GM23338 (cell line): ENCODE measurements around the gene C1QTNF1. TPM values are rescaled to one million over a fixed set of nuclear protein-coding genes. Genes with fewer than 3 reads are reported as not detected.

ENCODE experiments used
- ATAC-seq: fragments of 200-7000 bp; cut with Tn5 transposase; 3 replicates; pipeline ENCODE4 v1.9.1; 2020
- DNase-seq: peaks from one replicate; pipeline ENCODE4 v3.0.0-alpha.2; 2015; ENCODE audit warnings: low spot score
- H2AFZ ChIP-seq: fragments of 200-600 bp; sonication (generic); 2 replicates; pipeline ENCODE4 v1.8.0; 2016; ENCODE audit warnings: antibody characterized with exemption, mild to moderate bottlenecking, moderate library complexity
- H3F3A ChIP-seq: fragments of 200-600 bp; sonication (generic); replicated peaks from 2 replicates; pipeline ENCODE4 v1.8.0; 2017; ENCODE audit warnings: antibody characterized with exemption, mixed run types, low read depth
- H3K27ac ChIP-seq: fragments of 200-600 bp; sonication (generic); 2 replicates; pipeline ENCODE4 v1.6.1; 2016; ENCODE audit warnings: low read depth
- H3K27me3 ChIP-seq: fragments of 200-600 bp; sonication (generic); 2 replicates; pipeline ENCODE4 v1.8.0; 2016; ENCODE audit warnings: mild to moderate bottlenecking, mixed run types, moderate library complexity; ENCODE audit not compliant: insufficient read depth
- H3K36me3 ChIP-seq: fragments of 200-600 bp; sonication (generic); 2 replicates; pipeline ENCODE4 v1.8.0; 2016; ENCODE audit warnings: mild to moderate bottlenecking; ENCODE audit not compliant: insufficient read depth
- H3K4me1 ChIP-seq: fragments of 200-600 bp; sonication (generic); 2 replicates; pipeline ENCODE4 v1.8.0; 2016; ENCODE audit warnings: mild to moderate bottlenecking, moderate library complexity; ENCODE audit not compliant: insufficient read depth
- H3K4me2 ChIP-seq: fragments of 200-600 bp; sonication (generic); 2 replicates; pipeline ENCODE4 v1.7.1; 2017; ENCODE audit warnings: mixed run types
- H3K4me3 ChIP-seq: fragments of 200-600 bp; sonication (generic); 2 replicates; pipeline ENCODE4 v1.6.1; 2016; ENCODE audit warnings: mixed run types
- H3K79me2 ChIP-seq: fragments of 200-600 bp; sonication (generic); replicated peaks from 2 replicates; pipeline ENCODE4 v1.8.0; 2017; ENCODE audit warnings: mild to moderate bottlenecking; ENCODE audit not compliant: insufficient read depth
- H3K9me2 ChIP-seq: fragments of 200-600 bp; sonication (generic); 2 replicates; pipeline ENCODE4 v1.8.0; 2017; ENCODE audit not compliant: insufficient read depth
- H4K20me1 ChIP-seq: fragments of 200-600 bp; sonication (generic); replicated peaks from 2 replicates; pipeline ENCODE4 v1.8.0; 2017; ENCODE audit warnings: mild to moderate bottlenecking; ENCODE audit not compliant: insufficient read depth
- H3K27ac Mint-ChIP-seq: 2 replicates; pipeline ENCODE4 v1.8.0; 2020; ENCODE audit warnings: inconsistent platforms, mild to moderate bottlenecking, moderate library complexity, mixed read lengths
- H3K27me3 Mint-ChIP-seq: 3 replicates; pipeline ENCODE4 v1.8.0; 2022; ENCODE audit warnings: low read depth, mild to moderate bottlenecking, moderate library complexity, mixed read lengths, inconsistent platforms; ENCODE audit not compliant: insufficient read depth, poor library complexity
- H3K36me3 Mint-ChIP-seq: 3 replicates; pipeline ENCODE4 v1.8.0; 2021; ENCODE audit warnings: low read depth, mild to moderate bottlenecking, inconsistent platforms, moderate library complexity, mixed read lengths
- H3K4me1 Mint-ChIP-seq: 3 replicates; pipeline ENCODE4 v1.8.0; 2020; ENCODE audit warnings: mild to moderate bottlenecking, inconsistent platforms, mixed read lengths
- H3K4me3 Mint-ChIP-seq: 3 replicates; pipeline ENCODE4 v1.8.0; 2021; ENCODE audit warnings: moderate library complexity, mild to moderate bottlenecking, inconsistent platforms, mixed read lengths
- H3K9me3 Mint-ChIP-seq: 3 replicates; pipeline ENCODE4 v1.8.0; 2020; ENCODE audit warnings: moderate library complexity, mild to moderate bottlenecking, inconsistent platforms, mixed read lengths
- CREB1 ChIP-seq: fragments of 250-450 bp; sonication (Bioruptor Pico); IDR thresholded peaks from 2 replicates; pipeline ENCODE4 v1.5.0; 2020; ENCODE audit warnings: low read depth, mild to moderate bottlenecking, moderate library complexity
- ETS1 ChIP-seq: IDR thresholded peaks from 2 replicates; pipeline ENCODE4 v1.6.1; 2016; ENCODE audit warnings: antibody characterized with exemption
- EZH2 ChIP-seq: fragments of 200-600 bp; sonication (generic); IDR thresholded peaks from one replicate; pipeline ENCODE4 v1.8.0; 2017; ENCODE audit warnings: antibody characterized with exemption, mild to moderate bottlenecking, low read depth; ENCODE audit not compliant: unreplicated experiment
- EZH2phosphoT487 ChIP-seq: fragments of 200-600 bp; sonication (generic); IDR thresholded peaks from one replicate; pipeline ENCODE4 v1.8.1; 2018; ENCODE audit warnings: antibody characterized with exemption; ENCODE audit not compliant: unreplicated experiment
- JUNB ChIP-seq: IDR thresholded peaks from one replicate; pipeline ENCODE4 v1.6.1; 2016; ENCODE audit warnings: antibody characterized with exemption; ENCODE audit not compliant: unreplicated experiment
- NANOG ChIP-seq: IDR thresholded peaks from 2 replicates; pipeline ENCODE4 v1.6.1; 2016; ENCODE audit warnings: antibody characterized with exemption, borderline replicate concordance
- POLR2AphosphoS5 ChIP-seq: IDR thresholded peaks from 2 replicates; pipeline ENCODE4 v1.6.1; 2016; ENCODE audit warnings: antibody characterized with exemption, low read depth
- STAT1 ChIP-seq: IDR thresholded peaks from one replicate; pipeline ENCODE4 v1.6.1; 2016; ENCODE audit warnings: antibody characterized with exemption; ENCODE audit not compliant: unreplicated experiment
- ZNF114 ChIP-seq: fragments of 250-450 bp; sonication (Bioruptor Pico); IDR thresholded peaks from 2 replicates; pipeline ENCODE4 v1.5.0; 2020; ENCODE audit warnings: mild to moderate bottlenecking, moderate library complexity
- ZNF331 ChIP-seq: fragments of 250-450 bp; sonication (Bioruptor Pico); IDR thresholded peaks from 2 replicates; pipeline ENCODE4 v1.5.0; 2020; ENCODE audit warnings: low read depth, mild to moderate bottlenecking, moderate library complexity
- ZNF462 ChIP-seq: fragments of 250-450 bp; sonication (Bioruptor Pico); IDR thresholded peaks from 2 replicates; pipeline ENCODE4 v1.5.0; 2020; ENCODE audit warnings: mild to moderate bottlenecking, moderate library complexity
- polyA plus RNA-seq: library from polyadenylated mRNA; unstranded; fragments of >200 nt; fragmentation: Nextera tagmentation; extraction: Ambion mirVana; gene quantifications from 2 replicates; pipeline ENCODE4 v1.2.1, GENCODE V29; 2016
- total RNA-seq: library from RNA; depleted of rRNA; stranded (reverse); fragments of >200 nt; shearing (Covaris generic); gene quantifications from 2 replicates; pipeline ENCODE4 v1.2.3, GENCODE V29; 2014
- TF ChIP-seq, protein P1 (sequence below), 2 experiments: fragments of 200-600 bp in 1 of 2; sonication (generic) in 1 of 2; conservative IDR thresholded peaks; 2 replicates each; pipeline versions ENCODE4 v1.5.1 to v1.6.1; 2016 to 2017; ENCODE audit warnings: antibody characterized with exemption in 2 of 2, low read depth in 2 of 2, mild to moderate bottlenecking in 2 of 2, moderate library complexity in 1 of 2
- TF ChIP-seq, protein P2 (sequence below): IDR thresholded peaks from one replicate; pipeline ENCODE4 v1.6.1; 2018; ENCODE audit warnings: antibody characterized with exemption; ENCODE audit not compliant: unreplicated experiment

C1QTNF1 gene
- total and polyA plus RNA-seq, 2 experiments from 2014 or later: 1.1 to 1.9 TPM

- Histone ChIP-seq H4K20me1 (no peaks in the 10 kb centered on the region), H3K27me3 (no peaks in the 10 kb centered on the region), H3K36me3 (0 out of 2 replicates have a peak, but pooled peaks cover 3% of the 10 kb centered on the region), H3K4me3 (no peak overlapping the region), H3F3A (no peaks in the 10 kb centered on the region), H3K27ac (no peak overlapping the region), H3K79me2 (no peaks in the 10 kb centered on the region), H3K9me2 (no peaks in the 10 kb centered on the region), H2AFZ (no peak overlapping the region), H3K4me2 (no peak overlapping the region), H3K4me1 (peaks cover 10% of the 10 kb centered on the region)
- H3K36me3 Mint-ChIP-seq: peaks cover 4% of the 10 kb centered on the region; the same call in 2 of the 3 replicates
- no peaks in the 10 kb centered on the region for H3K9me3 Mint-ChIP-seq
- TF ChIP-seq EZH2phosphoT487 (no peak), CREB1 (CRISPR knock-in tag) (no peak), ZNF462 (CRISPR knock-in tag) (no peak), JUNB (no peak), EZH2 (no peak), POLR2AphosphoS5 (no peak), STAT1 (no peak), ZNF331 (CRISPR knock-in tag) (no peak), ZNF114 (CRISPR knock-in tag) (no peak), NANOG (no peak), ETS1 (no peak)
- TF ChIP-seq, protein P1, sequence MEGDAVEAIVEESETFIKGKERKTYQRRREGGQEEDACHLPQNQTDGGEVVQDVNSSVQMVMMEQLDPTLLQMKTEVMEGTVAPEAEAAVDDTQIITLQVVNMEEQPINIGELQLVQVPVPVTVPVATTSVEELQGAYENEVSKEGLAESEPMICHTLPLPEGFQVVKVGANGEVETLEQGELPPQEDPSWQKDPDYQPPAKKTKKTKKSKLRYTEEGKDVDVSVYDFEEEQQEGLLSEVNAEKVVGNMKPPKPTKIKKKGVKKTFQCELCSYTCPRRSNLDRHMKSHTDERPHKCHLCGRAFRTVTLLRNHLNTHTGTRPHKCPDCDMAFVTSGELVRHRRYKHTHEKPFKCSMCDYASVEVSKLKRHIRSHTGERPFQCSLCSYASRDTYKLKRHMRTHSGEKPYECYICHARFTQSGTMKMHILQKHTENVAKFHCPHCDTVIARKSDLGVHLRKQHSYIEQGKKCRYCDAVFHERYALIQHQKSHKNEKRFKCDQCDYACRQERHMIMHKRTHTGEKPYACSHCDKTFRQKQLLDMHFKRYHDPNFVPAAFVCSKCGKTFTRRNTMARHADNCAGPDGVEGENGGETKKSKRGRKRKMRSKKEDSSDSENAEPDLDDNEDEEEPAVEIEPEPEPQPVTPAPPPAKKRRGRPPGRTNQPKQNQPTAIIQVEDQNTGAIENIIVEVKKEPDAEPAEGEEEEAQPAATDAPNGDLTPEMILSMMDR (conservative IDR thresholded peaks at IDR 0.05; ENCODE audit: low read depth in 2 of 2): no peak
- TF ChIP-seq, protein P2, sequence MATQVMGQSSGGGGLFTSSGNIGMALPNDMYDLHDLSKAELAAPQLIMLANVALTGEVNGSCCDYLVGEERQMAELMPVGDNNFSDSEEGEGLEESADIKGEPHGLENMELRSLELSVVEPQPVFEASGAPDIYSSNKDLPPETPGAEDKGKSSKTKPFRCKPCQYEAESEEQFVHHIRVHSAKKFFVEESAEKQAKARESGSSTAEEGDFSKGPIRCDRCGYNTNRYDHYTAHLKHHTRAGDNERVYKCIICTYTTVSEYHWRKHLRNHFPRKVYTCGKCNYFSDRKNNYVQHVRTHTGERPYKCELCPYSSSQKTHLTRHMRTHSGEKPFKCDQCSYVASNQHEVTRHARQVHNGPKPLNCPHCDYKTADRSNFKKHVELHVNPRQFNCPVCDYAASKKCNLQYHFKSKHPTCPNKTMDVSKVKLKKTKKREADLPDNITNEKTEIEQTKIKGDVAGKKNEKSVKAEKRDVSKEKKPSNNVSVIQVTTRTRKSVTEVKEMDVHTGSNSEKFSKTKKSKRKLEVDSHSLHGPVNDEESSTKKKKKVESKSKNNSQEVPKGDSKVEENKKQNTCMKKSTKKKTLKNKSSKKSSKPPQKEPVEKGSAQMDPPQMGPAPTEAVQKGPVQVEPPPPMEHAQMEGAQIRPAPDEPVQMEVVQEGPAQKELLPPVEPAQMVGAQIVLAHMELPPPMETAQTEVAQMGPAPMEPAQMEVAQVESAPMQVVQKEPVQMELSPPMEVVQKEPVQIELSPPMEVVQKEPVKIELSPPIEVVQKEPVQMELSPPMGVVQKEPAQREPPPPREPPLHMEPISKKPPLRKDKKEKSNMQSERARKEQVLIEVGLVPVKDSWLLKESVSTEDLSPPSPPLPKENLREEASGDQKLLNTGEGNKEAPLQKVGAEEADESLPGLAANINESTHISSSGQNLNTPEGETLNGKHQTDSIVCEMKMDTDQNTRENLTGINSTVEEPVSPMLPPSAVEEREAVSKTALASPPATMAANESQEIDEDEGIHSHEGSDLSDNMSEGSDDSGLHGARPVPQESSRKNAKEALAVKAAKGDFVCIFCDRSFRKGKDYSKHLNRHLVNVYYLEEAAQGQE: no peak
- no peak for ATAC-seq
- H3K4me1 Mint-ChIP-seq: peaks cover 14% of the 10 kb centered on the region
- no peak overlapping the region for H3K27ac Mint-ChIP-seq
- no peak overlapping the region for H3K4me3 Mint-ChIP-seq
- DNase-seq: no peak
- peaks cover 10% of the 10 kb centered on the region for H3K27me3 Mint-ChIP-seq
These were observed 38.6 kb upstream of the C1QTNF1 start for GRCh38 chr17:78985395-78985794.
